Panc1 (cell line): ENCODE measurements around the gene SEMA4A.
"Not testable (repeated sequence)": the region's sequence is repeated elsewhere in the genome, so short reads cannot be mapped to it uniquely, and the experiment has no call there.

Source experiments
- CTCF ChIP-seq: fragments of 450-650 bp; IDR thresholded peaks from 2 replicates; pipeline ENCODE4 v1.5.1; 2017; ENCODE audit warnings: mild to moderate bottlenecking
- SIN3A ChIP-seq: IDR thresholded peaks from 2 replicates; pipeline ENCODE4 v1.6.1; 2012; ENCODE audit warnings: low read depth, mild to moderate bottlenecking, low read length, moderate library complexity, borderline replicate concordance; ENCODE audit not compliant: insufficient read depth

- not testable (repeated sequence) for TF ChIP-seq CTCF, SIN3A
Observed at GRCh38 chr1:156186347-156187177, 33.2 kb downstream of the SEMA4A start.
